ENCODE results near the gene TRIO. TPM values are rescaled to one million over a fixed set of nuclear protein-coding genes. Genes with fewer than 3 reads are reported as not detected.

Gene TRIO
- total RNA-seq, 1 donor from 2014 or later = 192 TPM

DNA sequence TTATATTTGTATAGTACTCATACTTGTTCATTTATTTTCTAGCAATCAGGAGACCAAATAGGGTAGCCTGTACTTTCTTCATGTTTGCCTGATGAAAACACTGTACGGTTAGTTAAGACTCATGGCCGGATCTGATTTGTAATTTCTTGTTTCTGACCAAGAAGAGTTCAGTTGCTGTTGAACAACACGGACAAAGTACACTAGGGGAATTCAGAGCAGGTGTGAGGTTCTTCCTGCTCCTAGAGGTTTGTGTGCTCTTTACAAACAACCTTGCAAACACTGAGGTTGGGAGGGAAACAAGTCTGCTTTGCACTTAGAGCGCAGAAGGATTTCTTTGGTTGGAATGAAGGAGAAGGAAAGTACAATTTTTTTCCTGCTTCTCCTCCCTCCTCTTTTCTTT is 69.7 kb downstream of the TRIO start:
- intact Hi-C loops (cut with DNase I) = no loop called here
- DNase-seq (ENCODE audit: low spot score) (no peak), ATAC-seq (no peak)

DNA sequence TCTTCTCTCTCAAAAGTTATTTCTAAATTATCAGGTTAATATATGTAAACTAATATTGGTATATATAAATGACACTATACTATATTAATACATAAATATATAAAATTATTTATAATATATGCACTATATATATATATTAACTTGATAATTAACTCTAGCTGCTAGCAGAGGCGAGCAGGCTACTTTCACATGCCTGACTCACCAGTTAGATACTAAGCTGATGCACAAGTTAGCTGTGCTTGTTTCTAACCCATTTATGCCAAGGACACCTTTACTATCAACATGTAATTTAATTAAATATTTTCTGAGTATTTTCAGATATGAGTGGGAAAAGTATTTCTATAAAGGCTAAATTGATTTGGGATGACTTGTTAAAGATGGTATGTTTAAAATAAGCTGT is 70.1 kb downstream of the TRIO start:
- intact Hi-C loops (cut with DNase I) = no loop called here
- DNase-seq (ENCODE audit: low spot score) (no peak), ATAC-seq (no peak)

DNA sequence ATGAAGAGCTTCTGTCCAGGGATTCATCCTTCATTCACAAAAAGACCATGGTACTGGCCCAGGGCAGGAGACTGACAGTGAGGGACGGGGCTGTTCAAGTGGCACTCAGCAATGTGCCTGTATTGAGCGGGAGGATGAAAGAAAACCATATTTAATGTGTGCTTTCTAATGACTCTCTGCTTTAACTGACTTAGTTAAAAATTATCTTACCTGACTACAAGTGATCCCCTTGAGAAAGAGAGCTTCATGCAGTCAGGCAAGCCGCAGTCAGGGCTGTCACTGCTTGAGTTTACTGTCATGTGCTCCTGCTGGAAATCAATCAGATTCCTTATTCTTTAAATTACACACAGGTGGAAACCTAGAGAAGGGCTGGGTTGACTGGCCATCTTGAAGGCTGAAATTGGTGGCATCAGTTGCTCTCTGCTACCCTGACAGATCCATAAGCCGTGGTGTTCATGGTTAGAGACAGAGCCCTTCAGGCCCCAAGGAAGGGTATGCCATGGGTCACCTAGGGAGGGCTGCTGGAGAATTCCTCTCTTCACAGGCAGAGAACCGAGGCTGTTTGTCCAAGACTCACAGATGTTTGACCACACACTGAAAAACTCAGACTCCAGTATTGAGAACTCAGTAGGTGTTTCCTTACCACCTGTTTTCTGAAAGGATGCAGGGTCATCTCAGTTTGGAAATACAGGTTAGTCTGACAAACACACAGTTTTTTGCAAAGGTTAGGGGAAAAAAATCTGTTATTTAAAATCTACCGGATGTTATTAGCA is 70.9 kb downstream of the TRIO start:
- no peak for ATAC-seq
- no peak for DNase-seq (ENCODE audit: low spot score)
- intact Hi-C loops (cut with DNase I) = no loop called here

DNA sequence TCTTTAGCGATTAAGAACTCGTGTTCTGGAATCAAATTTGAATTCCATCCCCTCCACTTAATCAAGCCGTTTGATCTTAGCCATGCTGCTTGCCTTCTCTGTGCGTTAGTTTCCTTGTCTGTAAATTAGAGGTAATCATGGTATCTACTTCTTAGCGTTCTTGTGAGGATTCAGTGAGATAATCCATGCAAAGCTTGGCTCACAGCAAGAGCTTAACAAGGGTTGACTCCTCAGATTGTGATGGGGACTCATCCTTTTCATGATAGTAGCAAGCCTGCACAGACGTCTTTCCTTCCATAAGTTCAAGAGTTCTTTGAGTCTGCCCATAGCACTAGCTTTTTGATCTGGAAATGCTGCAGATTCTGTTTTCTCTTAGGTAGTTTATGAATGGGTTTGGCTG is 72.8 kb downstream of the TRIO start:
- ATAC-seq = no peak
- no peak for DNase-seq (ENCODE audit: low spot score)
- intact Hi-C loops (cut with DNase I) = no loop called here

DNA sequence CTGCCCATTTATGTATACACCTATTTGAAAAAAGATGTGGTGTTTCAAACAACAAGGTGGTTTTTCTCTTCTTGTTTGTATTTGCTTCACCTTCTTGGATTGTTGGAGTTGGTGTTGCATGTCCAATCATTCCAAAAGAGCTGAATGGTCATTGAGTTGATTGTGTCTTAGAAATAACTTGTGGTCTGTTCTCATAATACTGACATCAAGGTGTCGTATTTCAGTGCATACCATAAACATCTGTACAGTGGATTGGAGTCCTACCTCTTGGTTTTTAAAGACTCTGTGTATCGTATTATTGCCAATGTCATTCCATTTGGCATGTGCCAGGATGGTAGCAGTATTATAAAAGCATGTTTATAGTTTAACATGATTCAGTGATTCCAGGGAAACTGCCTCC is 73.2 kb downstream of the TRIO start:
- DNase-seq (ENCODE audit: low spot score) (no peak), ATAC-seq (no peak)
- intact Hi-C loops (cut with DNase I) = no loop called here

DNA sequence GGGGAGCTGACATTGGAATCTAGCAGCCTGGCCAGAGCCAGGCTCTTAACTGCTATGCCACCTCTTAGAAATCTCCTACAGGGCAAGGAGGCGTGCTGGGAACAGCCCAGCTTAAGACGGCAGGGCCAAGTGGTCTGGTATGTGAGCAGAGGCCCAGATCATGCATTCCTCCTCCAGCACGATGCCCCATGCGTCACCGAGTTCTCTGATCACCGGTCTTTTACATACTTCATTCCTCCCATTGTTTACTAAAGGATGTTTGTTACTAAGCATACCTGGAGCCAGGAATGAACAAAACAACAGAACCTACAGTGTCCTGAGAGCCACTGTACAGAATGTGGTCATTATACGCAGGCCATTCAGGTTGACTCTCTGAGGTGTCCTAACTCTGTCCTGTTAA is 73.8 kb downstream of the TRIO start:
- DNase-seq (ENCODE audit: low spot score) (no peak), ATAC-seq (no peak)
- intact Hi-C loops (cut with DNase I) = no loop called here

DNA sequence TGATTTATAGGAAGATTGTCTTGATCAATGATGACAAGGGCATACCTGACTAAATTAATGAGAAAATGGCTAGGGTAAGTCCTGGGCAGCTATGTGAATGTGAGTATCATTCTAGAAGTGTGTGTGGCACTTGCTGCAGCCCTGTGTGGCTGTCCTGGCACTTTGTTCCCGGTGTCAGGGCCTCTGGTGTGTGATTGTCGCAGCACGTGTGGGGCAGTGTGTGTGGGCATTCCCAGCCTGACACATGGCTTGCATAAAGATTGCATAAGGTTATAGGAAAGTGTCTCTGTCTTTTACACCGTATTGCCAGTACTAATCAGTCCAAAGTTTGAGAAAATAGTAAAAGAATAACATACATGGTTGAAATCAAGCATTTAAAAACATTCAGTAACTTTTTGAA is 74.4 kb downstream of the TRIO start:
- DNase-seq (ENCODE audit: low spot score) (no peak), ATAC-seq (peak; percentile 15)
- intact Hi-C loops (cut with DNase I) = no loop called here

DNA sequence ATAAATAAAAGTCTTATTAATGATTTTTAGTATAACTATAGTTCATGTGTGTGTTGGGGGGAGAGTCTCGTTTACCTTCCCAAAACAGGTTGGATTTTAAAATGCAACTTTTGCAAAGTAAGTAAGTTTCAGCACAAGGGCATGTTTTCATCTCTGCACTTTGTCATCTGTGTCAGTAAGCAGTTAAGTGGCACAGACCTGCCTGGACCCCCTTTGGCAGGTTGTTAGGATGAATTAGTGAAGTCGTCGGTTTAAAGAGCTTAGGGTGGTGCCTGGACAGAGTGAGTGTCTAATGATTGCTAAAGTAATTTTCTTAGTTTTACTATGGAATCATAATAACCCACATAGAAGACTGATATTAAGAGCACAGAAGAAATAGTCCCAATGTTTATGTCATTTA is 74.9 kb downstream of the TRIO start:
- intact Hi-C loops (cut with DNase I) = no loop called here
- ATAC-seq = no peak
- DNase-seq (ENCODE audit: low spot score) = no peak

DNA sequence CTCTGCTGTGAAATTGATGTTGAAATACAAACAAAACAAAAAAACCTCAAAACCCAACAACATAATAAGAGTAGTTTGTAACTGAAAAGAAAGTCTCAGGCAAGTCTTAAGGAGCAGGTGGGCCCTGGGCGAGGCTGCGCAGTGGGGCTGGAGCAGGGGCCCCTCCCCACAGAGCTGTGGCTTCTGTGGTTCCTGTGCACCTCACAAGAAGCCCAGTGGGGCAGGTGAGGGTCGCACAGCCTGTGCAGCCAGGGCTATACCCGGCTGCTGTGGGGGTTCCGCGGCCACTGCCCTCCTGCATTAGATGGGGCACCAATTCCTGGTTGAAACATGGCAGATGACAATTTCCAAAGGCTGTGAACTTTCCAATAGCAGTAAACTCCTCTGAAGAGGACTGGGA is 75.3 kb downstream of the TRIO start:
- DNase-seq (ENCODE audit: low spot score) = no peak
- intact Hi-C loops (cut with DNase I) = no loop called here
- peak; percentile 48 for ATAC-seq

DNA sequence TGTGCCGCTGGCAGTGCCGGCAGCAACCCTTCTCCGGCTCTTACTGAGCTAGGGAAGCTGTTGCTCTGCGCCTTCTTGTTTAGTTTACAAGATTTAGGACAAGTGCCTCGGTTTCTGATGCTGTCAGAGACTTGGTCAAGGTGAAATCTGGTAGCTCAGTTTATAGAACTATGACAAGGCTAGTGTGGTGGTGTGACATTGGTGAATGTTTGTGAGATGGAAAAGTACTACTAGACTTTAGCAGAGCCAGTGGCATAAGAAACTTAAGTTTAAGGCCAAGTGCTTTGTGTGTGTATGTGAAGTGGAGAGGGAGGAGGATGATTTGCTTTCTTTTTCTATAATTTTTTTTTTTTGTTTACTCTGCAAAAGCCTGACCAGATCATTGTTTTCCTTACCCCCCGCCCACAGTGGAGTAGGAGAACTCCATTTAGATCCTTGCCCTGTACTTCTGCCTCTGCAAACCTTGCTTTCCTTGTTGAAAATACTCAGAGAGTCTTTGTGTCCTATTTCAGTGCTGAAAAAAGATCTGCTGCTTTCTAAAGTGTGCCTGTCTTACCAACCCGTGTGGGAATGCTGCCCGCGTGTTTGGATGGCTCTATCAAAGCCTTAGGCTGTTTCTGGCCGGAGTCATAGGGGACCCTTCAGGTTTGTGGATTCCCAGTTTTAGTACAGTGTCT is 75.9 kb downstream of the TRIO start:
- ATAC-seq (peak; percentile 34), DNase-seq (ENCODE audit: low spot score) (no peak)
- intact Hi-C loops (cut with DNase I) = no loop called here

DNA sequence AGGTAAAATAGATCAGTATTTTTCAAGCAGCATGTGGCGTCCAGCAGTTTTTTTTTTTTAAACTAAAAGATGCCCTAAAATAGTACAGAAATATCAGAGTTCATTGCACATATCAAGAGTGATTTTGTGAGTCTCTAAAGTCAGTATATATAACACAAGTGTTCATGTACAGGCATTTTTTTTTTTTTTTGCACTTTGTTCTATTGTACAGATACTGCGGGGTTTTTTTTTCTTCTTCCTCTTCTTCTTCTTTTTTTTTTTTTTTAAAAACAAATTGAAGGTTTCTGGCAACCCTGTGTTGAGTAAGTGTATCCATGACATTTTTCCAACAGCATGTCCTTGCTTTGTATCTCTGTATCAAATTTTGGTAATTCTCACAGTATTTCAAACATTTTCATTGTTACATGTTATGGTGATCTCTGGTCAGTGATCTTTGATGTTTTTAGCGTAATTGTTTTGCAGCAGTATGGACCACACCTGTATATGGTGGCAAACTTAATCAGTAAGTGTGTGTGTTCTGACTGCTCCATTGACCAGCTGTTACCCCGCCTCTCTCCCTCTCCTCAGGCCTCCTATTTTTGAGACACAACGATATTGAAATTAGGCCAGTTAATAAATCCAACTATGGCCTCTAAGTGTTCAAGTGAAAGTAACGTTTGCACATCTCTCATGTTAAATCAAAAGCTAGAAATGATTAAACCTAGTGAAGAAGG is 76.8 kb downstream of the TRIO start:
- ATAC-seq = no peak
- DNase-seq (ENCODE audit: low spot score) = no peak
- intact Hi-C loops (cut with DNase I) = no loop called here

DNA sequence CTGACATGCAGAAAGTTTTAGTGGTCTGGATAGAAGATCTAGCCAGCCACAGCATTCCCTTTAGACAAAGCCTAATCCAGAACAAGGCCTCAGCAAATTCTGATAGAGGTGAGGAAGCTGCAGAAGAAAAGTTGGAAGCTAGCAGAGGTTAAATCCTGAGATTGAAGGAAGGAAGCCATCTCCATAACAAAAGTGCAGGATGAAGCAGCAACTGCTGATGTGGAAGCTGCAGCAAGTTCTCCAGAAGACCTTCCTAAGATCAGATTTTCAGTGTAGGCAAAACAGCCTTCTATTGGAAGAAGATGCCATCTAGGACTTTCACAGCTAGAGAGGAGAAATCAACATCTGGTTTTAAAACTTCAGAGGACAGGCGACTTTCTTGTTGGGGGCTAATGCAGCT is 77.5 kb downstream of the TRIO start:
- intact Hi-C loops (cut with DNase I) = no loop called here
- ATAC-seq (no peak), DNase-seq (ENCODE audit: low spot score) (no peak)

DNA sequence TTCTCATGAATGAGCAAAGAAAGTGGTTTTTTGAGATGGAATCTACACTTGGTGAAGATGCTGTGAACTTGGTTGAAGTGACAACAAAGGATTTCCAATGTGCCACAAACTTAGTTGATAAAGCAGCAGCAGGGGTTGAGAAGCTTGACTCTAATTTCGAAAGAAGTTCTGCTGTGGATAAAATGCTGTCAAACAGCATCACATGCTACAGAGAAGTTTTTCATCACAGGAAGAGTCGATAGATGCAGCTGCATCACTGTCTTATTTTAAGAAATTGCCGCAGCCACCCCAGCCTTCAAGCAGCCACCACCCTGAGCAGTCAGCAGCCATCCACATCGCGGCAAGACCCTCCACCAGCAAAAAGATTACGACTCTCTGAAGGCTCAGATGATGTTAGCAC is 78.6 kb downstream of the TRIO start:
- ATAC-seq (no peak), DNase-seq (ENCODE audit: low spot score) (no peak)
- intact Hi-C loops (cut with DNase I) = no loop called here

DNA sequence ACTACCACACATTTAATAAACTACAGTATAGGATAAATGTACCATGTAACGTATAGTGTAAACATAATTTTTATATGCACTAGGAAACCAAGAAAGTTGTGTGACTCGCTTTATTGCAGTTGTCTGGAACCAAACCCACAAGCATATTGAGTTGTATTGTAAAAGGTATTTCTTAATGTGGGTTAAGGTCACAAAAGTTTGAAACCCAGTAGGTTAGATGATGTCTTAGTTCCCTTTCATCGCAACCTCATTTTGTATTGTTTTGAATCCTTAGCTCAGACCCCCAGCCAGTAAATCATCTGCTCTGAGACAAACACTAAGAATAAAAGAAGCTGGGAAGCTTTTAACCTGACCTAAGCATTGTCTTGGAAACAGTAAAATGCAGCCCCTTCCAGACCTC is 79.1 kb downstream of the TRIO start:
- intact Hi-C loops (cut with DNase I) = no loop called here
- ATAC-seq (no peak), DNase-seq (ENCODE audit: low spot score) (no peak)

DNA sequence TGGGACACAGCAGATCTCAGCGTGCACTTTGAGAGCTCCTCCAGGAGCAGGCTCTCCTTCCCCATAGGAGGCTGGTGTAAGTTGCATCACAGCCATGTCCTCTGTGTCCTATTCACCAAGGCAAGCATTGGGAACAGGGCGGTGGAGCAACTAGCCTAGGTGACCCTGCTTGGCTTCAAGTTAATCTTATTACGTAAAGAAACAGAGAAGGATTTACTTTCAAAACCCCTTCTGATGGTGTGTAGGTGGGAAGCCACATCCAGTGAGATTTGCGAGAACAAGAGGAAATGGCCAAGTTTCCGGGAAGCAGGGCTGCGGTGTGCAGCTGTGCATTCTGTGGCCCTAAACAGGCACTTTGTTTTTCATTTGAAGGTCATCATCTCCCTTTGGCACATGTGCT is 80.2 kb downstream of the TRIO start:
- ATAC-seq (no peak), DNase-seq (ENCODE audit: low spot score) (no peak)
- intact Hi-C loops (cut with DNase I) = no loop called here

DNA sequence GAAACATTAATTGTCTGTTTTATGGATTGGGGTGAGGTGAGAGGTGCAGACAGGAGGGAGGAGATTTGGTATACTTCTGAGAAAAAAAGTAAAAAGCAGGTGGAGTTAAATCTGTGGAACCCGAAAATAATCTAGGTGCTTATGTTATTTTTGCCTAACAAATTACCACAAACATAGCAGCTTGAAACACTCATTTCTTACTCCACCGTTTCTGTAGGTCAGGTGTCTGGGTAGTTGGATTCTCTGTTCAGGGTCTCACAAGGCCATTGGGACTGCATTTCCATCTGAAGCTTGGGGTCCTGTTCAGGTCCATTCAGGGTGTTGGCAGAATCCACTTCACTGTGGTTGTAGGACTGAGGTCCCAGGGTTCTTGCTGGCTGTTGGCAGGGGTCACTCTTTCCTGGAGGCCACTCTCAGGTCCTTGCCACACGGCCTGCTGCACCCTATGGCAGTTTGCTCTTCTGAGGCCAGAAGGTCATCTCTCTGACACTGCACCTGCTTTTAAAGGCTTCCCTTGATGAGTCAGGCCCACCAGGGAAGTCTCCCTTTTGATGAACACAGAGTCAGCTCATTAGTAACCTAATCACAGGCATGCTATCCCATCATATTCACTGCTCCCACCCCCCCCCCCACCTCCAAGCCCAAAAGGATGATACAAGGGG is 82.2 kb downstream of the TRIO start:
- DNase-seq (ENCODE audit: low spot score) = no peak
- no peak for ATAC-seq
- intact Hi-C loops (cut with DNase I) = no loop called here

DNA sequence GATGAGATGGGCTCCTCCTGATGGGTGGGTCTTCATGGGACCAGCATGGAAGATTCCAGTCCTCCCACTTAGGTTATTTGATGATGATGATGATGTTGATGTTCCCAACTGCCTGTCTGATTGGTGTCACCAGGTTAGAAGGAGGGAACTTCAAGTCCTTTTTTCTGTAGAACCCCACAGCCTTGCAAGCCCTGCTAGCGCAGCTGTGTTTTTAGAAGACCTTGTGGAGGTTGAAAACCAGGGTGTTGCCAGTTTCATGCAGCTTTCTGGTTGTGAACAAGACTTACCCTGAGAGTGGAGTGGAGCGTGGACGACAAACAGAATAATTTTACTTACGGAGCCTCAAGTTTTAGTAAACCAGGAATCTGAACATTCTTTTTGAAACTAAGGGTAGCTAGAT is 83.0 kb downstream of the TRIO start:
- intact Hi-C loops (cut with DNase I) = no loop called here
- no peak for ATAC-seq
- no peak for DNase-seq (ENCODE audit: low spot score)

DNA sequence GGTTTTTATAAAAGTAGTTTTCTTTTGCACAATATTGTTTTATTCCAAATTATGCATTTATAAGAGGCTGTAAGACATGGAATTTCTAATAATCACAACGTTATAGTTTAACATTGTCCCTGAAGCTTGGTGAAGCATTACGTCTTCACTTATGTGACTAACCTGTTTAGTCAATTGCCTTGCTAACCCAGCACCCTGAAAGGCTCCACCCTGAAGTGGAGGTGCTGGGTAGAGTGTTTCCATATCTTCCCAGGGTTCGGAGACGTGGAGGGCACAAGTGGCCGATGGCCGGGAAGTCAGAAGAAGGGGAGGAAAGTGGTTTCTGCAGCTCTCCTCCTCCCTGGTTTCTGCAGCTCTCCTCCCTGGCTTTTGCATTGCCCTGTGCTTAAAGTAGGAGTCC is 83.4 kb downstream of the TRIO start:
- no peak for ATAC-seq
- intact Hi-C loops (cut with DNase I) = no loop called here

DNA sequence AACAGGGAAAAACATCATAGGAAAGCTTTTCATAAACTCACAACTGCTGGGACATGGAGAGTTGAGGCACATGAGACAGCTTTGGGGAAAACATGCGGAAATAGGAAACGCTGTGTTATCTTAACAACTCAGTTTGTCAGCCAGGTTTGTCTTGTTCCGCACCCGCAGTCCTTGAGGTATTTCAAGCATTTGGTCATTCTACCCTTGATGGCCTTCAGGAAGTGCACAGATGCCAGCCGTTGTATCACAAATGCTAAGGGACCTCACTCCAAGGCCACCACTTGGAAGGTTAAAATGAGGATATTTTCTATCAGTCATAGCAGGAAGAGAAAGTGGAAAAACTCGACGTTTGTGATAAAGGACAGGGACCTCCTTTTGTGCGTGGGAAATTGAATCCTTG is 83.8 kb downstream of the TRIO start:
- intact Hi-C loops (cut with DNase I) = no loop called here

More for the DNA sequence above, 83.4 kb downstream of the TRIO start:
- DNase-seq (ENCODE audit: low spot score) = no peak

DNA sequence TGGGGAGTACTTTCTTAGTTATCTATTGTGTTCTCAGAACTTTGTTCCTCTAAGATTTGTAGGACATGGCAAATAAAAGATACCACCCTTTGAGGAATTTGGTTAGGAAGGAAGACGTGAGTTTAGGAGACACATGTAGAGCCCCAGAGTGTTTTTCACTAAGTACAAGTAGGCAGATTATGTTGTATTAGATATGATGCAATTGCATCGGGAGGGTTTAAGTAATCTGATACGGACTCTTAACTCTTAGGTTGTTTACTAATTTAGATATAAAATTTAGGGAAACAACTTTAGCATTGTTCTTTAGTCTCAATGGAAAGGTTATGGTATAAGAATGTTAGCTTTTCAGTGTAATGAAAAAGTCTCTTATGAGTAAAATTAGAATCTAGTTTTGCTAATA is 84.4 kb downstream of the TRIO start:
- intact Hi-C loops (cut with DNase I) = no loop called here
- no peak for ATAC-seq
- no peak for DNase-seq (ENCODE audit: low spot score)

More for the DNA sequence above, 83.8 kb downstream of the TRIO start:
- DNase-seq (ENCODE audit: low spot score) (no peak), ATAC-seq (no peak)
